Suprapubic skin (tissue), 4 donors: ENCODE data around the gene ATRIP.

Experiments used
- EP300 ChIP-seq: sonication (generic); formaldehyde crosslinking; IDR thresholded peaks from one replicate; pipeline ENCODE4 v1.6.1; 2017; ENCODE audit warnings: antibody characterized with exemption
- POLR2A ChIP-seq, 2 donors: fragments of 450-650 bp; IDR thresholded peaks; one replicate each; pipeline ENCODE4 v1.6.1; 2017; ENCODE audit warnings: antibody characterized with exemption in 2 of 2, mild to moderate bottlenecking in 2 of 2, moderate library complexity in 2 of 2
- POLR2AphosphoS5 ChIP-seq, 3 donors: sonication (generic); formaldehyde crosslinking; IDR thresholded peaks; one replicate each; pipeline ENCODE4 v1.6.1; 2017; ENCODE audit warnings: antibody characterized with exemption in 3 of 3
- TF ChIP-seq, protein P1 (sequence below), 2 donors: fragments of 200-600 bp in 1 of 2; fragments of 450-650 bp in 1 of 2; sonication (generic) in 1 of 2; IDR thresholded peaks; one replicate each; pipeline ENCODE4 v1.5.1; 2016 to 2019; ENCODE audit warnings: antibody characterized with exemption in 2 of 2, mild to moderate bottlenecking in 1 of 2, moderate library complexity in 1 of 2

DNA sequence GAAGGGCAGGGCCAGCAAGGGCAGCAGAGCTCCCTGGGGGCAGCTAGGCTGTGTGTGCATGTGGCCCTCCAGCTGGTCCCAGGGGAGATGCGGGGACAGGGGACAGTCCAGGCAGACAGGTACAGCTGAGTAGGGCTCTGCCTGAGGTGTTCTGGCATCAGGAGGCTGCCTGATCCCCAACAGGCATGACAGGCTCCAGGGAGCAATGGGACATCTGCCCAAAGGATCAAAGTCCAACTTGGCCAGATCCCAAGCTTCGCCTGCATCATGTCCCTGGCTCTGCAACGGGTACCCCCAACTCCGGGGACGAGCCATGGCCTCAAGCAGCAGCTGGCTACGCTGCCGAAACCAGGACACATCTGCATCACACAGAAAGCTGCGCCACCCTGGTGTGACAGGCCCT lies 21.8 kb downstream of the ATRIP start:
- TF ChIP-seq POLR2A (IDR thresholded peaks at IDR 0.05) = no peak
- TF ChIP-seq, protein P1, sequence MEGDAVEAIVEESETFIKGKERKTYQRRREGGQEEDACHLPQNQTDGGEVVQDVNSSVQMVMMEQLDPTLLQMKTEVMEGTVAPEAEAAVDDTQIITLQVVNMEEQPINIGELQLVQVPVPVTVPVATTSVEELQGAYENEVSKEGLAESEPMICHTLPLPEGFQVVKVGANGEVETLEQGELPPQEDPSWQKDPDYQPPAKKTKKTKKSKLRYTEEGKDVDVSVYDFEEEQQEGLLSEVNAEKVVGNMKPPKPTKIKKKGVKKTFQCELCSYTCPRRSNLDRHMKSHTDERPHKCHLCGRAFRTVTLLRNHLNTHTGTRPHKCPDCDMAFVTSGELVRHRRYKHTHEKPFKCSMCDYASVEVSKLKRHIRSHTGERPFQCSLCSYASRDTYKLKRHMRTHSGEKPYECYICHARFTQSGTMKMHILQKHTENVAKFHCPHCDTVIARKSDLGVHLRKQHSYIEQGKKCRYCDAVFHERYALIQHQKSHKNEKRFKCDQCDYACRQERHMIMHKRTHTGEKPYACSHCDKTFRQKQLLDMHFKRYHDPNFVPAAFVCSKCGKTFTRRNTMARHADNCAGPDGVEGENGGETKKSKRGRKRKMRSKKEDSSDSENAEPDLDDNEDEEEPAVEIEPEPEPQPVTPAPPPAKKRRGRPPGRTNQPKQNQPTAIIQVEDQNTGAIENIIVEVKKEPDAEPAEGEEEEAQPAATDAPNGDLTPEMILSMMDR (IDR thresholded peaks at IDR 0.05) = no peak
- no peak for TF ChIP-seq POLR2AphosphoS5 (IDR thresholded peaks at IDR 0.05)
- no peak for TF ChIP-seq EP300
